K562 (cell line): ENCODE data around the gene ADARB2.

Experiments
- CBFB ChIP-seq: sonication (generic); formaldehyde crosslinking; IDR thresholded peaks from 2 replicates; pipeline ENCODE4 v1.4.0; 2020; ENCODE audit warnings: mild to moderate bottlenecking, missing genetic modification reagents
- CEBPB ChIP-seq: fragments of 450-650 bp; IDR thresholded peaks from 2 replicates; pipeline ENCODE4 v1.6.1; 2016; ENCODE audit warnings: missing genetic modification characterization, missing compliant biosample characterization
- CREM ChIP-seq: IDR thresholded peaks from 2 replicates; pipeline ENCODE4 v1.6.1; 2014; ENCODE audit warnings: antibody characterized with exemption, low read depth
- CTCF ChIP-seq, 3 experiments: IDR thresholded peaks in 2 of 3; conservative IDR thresholded peaks in 1 of 3; 2 replicates each; pipeline ENCODE4 v1.5.1; 2011 to 2012; ENCODE audit warnings: low read length in 3 of 3, mild to moderate bottlenecking in 3 of 3, control low read depth in 2 of 3, improper control_type of control experiment in 1 of 3, inconsistent platforms in 1 of 3, low read depth in 1 of 3, mixed read lengths in 1 of 3, moderate library complexity in 1 of 3; ENCODE audit not compliant: insufficient read depth in 2 of 3
- ETV5 ChIP-seq: sonication (generic); formaldehyde crosslinking; IDR thresholded peaks from 2 replicates; pipeline ENCODE4 v1.4.0; 2020; ENCODE audit warnings: low read depth, mild to moderate bottlenecking, missing genetic modification reagents
- MAX ChIP-seq: sonication (generic); formaldehyde crosslinking; IDR thresholded peaks from 2 replicates; pipeline ENCODE4 v1.9.0; 2022; ENCODE audit warnings: mild to moderate bottlenecking, missing genetic modification reagents
- ZNF274 ChIP-seq: IDR thresholded peaks from 2 replicates; pipeline ENCODE4 v1.6.1; 2011; ENCODE audit warnings: low read depth, mild to moderate bottlenecking, low read length, moderate library complexity, borderline replicate concordance
- ZNF707 ChIP-seq: fragments of 250-450 bp; sonication (Bioruptor Pico); conservative IDR thresholded peaks from 2 replicates; pipeline ENCODE4 v1.8.0; 2022; ENCODE audit warnings: inconsistent platforms, mild to moderate bottlenecking, moderate library complexity

- TF ChIP-seq ZNF707 (no peak), CTCF (IDR thresholded peaks at IDR 0.05 in 2 of 3, conservative IDR thresholded peaks at IDR 0.05 in 1 of 3; ENCODE audit: insufficient read depth in 2 of 3, low read depth in 1 of 3, low read length in 3 of 3) (no peak), CREM (no peak), ETV5 (CRISPR knock-in tag) (no peak), ZNF274 (no peak), CBFB (no peak), MAX (no peak), CEBPB (tag) (no peak)
These were observed 14.8 kb upstream of the ADARB2 start for GRCh38 chr10:1752153-1752552.
